G401 (cell line): ENCODE results near the gene CPEB1. TPM values are rescaled to one million over a fixed set of nuclear protein-coding genes. Genes with fewer than 3 reads are reported as not detected.

ENCODE experiments used
- total RNA-seq: library from RNA; depleted of rRNA; stranded (reverse); fragments of >200 nt; shearing (Covaris generic); gene quantifications from 2 replicates; pipeline ENCODE4 v1.2.3, GENCODE V29; 2014; rRNA removed

Gene CPEB1
- total RNA-seq, 1 experiment from 2014 or later, result 34.0 TPM

Other genes starting within 250 kb of the CPEB1 start
- 0.62 and 1.4 TPM in 2 replicates for gene GOLGA6L9, start 217.5 kb downstream of the CPEB1 start, total RNA-seq
- gene RPS17, start 106.9 kb downstream of the CPEB1 start, total RNA-seq, result 4,982 and 6,687 TPM in 2 replicates
- 3.1 and 5.3 TPM in 2 replicates for gene AP3B2, start 62.5 kb upstream of the CPEB1 start, total RNA-seq
- not detected in 2 replicates for gene FSD2, start 158.7 kb upstream of the CPEB1 start, total RNA-seq
- gene WHAMM, start 162.3 kb upstream of the CPEB1 start, total RNA-seq, result 6.7 and 8.2 TPM in 2 replicates